GM18870 (cell line): Measurements from ENCODE around the gene PSPH.
A peak's percentile ranks its signal among the peaks of the same experiment; 100 is the strongest.
"Not testable (repeated sequence)": the region's sequence is repeated elsewhere in the genome, so short reads cannot be mapped to it uniquely, and the experiment has no call there.

ENCODE experiments used
- ATAC-seq: cut with Tn5 transposase; IDR thresholded peaks from one replicate; pipeline ENCODE4 v1.9.1; 2021; ENCODE audit warnings: moderate library complexity; ENCODE audit not compliant: unreplicated experiment

PSPH gene

GRCh38 chr7:56051339-56052191 is at the start of gene PSPH, which contains the start of gene CCT6A:
Gene PSPH (minus strand): TSS chr7:56051444. CDS start chr7:56021212, 30,232 bp downstream.
Gene CCT6A (plus strand): TSS chr7:56051765. CDS start chr7:56051849, 84 bp downstream.
- ATAC-seq, result peak; percentile 89

- ATAC-seq, result no peak
These were observed 48.4 kb upstream of the PSPH start for GRCh38 chr7:56099653-56100052.

- not testable (repeated sequence) for ATAC-seq
These were observed 47.2 kb upstream of the PSPH start for GRCh38 chr7:56098187-56099008.

- no peak for ATAC-seq
These were observed 46.5 kb upstream of the PSPH start for GRCh38 chr7:56097700-56098099.

DNA sequence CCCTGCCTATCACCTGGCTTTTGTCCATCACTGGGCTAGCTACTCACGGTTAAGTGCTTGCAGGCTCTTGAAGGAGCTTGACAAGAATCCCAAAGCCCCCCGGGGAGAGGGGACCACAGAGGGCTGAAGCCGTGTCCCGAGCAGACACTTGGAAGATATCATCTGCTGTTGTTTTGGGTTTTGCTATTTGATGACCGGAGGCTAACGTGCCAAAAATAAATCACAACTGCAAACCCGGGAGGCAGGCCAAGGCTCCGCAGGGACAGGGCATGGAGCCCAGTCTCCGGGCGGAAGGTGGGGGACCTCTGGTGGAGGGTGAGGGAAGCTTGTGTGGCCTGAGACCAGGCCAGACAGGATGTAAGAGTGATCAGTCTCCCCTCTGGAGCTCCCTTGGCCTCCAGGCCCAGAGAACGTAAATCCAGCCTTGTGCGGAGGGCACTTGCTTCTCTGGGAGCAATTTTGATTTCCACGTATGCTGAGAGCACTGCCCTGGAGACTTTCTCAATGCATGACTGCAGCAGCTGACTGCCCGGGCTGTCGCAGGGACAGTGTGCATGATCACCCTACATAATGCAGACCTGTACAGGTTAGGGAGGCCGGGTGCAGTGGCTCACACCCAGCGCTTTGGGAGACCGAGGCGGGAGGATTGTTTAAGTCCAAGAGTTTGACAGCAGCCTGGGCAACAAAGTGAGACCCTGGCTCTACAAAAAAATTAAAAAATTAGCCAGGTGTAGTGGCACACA is 41.7 kb upstream of the PSPH start, which contains the start of gene PHKG1:
TSS of gene PHKG1 (minus strand) at position 164 of the 743 bp plus-strand sequence. CDS start 4,011 bp downstream, outside the sequence.
- no peak for ATAC-seq

- ATAC-seq, result not testable (repeated sequence)
These were observed 41.1 kb upstream of the PSPH start for GRCh38 chr7:56092388-56092787.

- ATAC-seq, result no peak
These were observed 40.3 kb upstream of the PSPH start for GRCh38 chr7:56091591-56091990.

DNA sequence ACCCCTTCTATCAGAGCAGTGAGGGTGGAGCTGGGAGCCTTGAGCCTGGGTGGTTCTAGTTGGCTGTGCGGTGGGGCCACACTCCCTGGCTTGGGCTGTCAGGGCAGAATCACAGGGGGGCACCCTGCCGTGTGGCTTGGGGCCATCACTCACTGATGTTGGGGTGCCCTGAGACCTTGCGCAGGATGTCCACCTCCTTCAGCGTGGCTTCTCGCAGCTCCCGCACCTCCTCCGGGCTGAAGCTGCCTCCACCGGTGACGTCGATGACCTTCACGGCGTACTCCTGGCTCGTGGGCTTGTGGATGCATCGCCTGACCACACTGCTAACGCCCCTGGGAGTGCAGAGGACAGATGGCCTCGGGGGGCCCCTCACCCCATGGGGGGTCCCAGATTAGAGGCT is 36.2 kb upstream of the PSPH start:
- ATAC-seq, result no peak

DNA sequence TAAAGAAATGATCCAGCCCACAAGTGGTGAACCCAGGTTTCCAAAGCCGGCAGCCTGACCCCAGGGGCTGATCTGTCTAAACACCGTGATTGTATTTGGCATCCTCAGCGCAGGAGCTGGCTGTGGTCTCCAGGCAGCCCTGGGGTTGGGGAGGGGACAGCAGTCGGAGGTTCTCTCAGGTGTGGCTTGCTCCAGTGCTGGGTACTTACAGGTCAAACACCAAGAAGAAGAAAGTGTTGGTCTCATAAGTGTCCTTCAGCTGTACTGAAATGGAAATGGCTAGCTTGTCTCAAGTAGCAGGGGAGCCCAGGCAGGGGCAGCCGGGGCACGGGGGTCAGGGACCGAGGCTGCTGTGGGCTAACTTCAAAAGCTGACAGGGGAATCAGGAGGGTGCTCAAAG is 35.5 kb upstream of the PSPH start:
- ATAC-seq, result no peak

DNA sequence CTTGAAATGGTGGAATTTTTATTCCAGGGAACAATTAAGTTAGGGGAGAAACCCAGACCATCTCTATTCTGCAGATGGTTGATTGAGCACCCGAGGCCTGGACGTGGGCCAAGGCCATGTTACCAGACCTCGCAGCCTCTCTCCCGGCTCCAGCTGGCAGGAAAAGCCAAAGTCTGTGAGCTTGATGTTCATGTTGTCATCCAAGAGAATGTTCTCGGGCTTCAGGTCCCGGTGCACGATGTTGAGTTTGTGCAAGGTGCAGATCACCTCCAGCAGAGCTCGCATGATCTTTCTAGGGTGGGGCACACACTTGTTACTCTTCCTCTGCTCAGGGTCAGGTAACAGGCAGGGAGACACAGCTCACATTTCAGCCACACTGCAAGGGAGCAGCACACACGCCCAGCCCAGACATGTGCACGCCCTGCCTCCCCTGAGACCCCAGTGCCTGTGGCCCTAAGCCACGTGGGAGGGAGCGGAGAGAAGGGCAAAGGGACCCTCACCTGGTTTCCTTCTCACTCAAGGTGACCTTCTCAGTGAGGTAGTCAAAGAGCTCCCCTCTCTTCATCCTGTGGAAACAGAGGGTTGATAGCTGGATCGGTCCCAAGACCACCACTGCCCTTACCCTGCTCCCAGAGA is 32.0 kb upstream of the PSPH start:
- no peak for ATAC-seq

- no peak for ATAC-seq
These were observed 30.5 kb upstream of the PSPH start for GRCh38 chr7:56081626-56082340.

- not testable (repeated sequence) for ATAC-seq
These were observed 29.6 kb upstream of the PSPH start for GRCh38 chr7:56080726-56081435.

GRCh38 chr7:56079450-56080185 is 28.4 kb upstream of the PSPH start:
- ATAC-seq, result no peak

DNA sequence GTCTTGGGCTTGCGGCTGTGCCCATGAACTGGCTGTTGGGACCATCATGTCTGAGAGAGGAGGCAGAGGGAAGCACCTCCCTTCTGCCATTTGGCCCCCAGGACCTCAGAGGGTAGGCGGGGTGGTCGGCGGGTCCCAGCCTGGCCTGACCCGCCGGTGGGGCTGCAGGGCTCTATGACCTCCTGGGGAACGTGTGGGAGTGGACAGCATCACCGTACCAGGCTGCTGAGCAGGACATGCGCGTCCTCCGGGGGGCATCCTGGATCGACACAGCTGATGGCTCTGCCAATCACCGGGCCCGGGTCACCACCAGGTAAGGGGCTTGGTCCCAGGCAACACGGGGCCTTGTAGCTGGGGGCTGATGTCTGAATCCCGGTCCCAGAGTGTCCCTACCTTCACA is 27.0 kb upstream of the PSPH start:
- ATAC-seq, result no peak

DNA sequence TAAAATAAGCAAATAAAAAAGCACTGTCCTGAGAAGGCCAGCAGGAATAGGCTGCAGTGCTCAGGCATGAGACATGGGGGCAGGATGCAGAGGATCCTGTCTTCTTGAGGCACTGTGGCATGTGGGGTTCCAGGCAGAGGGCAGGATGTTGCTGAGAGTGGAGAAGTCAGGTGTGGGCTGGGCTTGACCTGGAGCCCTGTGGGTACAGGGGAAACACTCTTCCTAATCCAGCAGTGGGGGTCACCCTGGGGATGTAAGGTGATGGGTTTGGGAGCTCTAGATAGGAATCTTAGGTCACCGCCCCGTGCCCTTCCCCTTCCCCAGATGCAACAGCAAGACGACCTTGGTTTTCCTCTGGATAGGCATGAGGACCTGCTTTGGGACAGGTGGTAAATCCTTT is 26.4 kb upstream of the PSPH start:
- no peak for ATAC-seq

DNA sequence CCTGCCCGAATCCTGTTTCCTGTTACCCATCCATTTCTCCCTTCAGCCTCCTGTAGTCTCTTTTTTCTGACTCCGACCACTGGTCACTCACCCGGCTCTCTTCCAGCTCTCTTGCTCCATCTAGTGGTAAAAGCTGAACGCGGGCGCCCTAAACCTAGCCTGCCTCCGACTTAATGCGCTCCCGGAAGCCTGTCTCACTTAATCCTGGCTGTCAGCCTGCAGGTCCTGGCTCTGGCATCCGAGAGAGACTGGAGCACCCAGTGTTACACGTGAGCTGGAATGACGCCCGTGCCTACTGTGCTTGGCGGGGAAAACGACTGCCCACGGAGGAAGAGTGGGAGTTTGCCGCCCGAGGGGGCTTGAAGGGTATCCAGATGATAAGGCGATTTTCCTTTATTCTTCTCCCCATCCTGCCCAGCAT is 23.1 kb upstream of the PSPH start:
- peak; percentile 84 for ATAC-seq

- ATAC-seq, result not testable (repeated sequence)
These were observed 15.1 kb upstream of the PSPH start for GRCh38 chr7:56066376-56066775.

- ATAC-seq, result peak; percentile 79
These were observed 12.8 kb upstream of the PSPH start, which contains the start of gene SUMF2 for GRCh38 chr7:56063882-56064625. Gene SUMF2 (plus strand): TSS chr7:56064286. CDS start chr7:56064312, 26 bp downstream.
